Measurements from ENCODE around the gene FAM83G.
"Not testable (repeated sequence)": the region's sequence is repeated elsewhere in the genome, so short reads cannot be mapped to it uniquely, and the experiment has no call there.

FAM83G gene

DNA sequence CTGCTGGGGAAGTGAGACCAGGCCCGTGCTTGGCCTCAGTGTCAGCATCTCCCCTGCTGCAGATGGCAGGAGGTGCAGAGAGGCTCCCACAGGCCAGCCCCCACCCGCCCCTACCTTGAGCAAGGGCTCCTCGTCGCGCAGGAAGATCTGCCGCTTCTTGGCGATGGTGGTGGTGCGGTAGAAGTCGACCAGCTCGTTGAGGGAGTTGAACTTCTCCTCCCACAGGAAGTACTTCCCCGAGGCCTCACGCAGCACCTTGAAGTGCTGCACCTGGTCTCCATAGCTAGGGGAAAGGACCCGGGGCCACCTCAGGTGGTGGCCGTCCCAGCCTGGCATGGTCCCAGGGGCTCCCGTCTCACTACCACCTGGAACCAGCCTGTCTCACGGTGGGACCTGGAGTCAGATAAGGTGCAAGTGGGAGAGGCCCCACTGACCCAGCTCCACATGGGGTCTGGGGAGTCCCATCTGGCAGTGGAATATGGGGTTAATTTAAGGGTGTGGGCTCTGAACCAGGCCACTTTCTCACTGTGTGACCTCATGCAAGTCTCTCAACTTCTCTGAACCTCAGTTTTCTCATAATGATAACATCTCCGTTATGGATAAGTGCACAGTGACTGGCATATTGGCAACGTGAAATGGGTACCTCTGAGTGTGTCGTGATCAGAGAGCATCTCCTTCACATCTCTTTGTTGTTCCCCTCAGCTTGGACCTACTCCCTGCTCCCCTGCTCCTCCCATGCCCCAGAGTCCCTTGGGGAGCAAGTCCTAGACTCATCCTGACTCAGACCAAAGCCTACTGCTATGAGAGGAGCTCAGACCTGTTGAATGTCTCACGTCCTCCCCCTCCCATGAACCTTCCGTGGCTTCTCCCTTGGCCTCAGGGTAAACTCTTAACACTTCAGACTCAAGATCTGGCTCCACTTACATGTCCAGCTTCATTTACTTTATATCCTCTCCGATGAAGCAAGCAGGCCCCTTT lies 19.8 kb upstream of the FAM83G start:
- TF ChIP-seq, protein P1, sequence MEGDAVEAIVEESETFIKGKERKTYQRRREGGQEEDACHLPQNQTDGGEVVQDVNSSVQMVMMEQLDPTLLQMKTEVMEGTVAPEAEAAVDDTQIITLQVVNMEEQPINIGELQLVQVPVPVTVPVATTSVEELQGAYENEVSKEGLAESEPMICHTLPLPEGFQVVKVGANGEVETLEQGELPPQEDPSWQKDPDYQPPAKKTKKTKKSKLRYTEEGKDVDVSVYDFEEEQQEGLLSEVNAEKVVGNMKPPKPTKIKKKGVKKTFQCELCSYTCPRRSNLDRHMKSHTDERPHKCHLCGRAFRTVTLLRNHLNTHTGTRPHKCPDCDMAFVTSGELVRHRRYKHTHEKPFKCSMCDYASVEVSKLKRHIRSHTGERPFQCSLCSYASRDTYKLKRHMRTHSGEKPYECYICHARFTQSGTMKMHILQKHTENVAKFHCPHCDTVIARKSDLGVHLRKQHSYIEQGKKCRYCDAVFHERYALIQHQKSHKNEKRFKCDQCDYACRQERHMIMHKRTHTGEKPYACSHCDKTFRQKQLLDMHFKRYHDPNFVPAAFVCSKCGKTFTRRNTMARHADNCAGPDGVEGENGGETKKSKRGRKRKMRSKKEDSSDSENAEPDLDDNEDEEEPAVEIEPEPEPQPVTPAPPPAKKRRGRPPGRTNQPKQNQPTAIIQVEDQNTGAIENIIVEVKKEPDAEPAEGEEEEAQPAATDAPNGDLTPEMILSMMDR (IDR thresholded peaks at IDR 0.05; ENCODE audit: borderline replicate concordance, insufficient read depth, low read depth, low read length) = no peak
- no peak overlapping the region for H3K4me3 ChIP-seq (ENCODE audit: low read depth, low read length)

DNA sequence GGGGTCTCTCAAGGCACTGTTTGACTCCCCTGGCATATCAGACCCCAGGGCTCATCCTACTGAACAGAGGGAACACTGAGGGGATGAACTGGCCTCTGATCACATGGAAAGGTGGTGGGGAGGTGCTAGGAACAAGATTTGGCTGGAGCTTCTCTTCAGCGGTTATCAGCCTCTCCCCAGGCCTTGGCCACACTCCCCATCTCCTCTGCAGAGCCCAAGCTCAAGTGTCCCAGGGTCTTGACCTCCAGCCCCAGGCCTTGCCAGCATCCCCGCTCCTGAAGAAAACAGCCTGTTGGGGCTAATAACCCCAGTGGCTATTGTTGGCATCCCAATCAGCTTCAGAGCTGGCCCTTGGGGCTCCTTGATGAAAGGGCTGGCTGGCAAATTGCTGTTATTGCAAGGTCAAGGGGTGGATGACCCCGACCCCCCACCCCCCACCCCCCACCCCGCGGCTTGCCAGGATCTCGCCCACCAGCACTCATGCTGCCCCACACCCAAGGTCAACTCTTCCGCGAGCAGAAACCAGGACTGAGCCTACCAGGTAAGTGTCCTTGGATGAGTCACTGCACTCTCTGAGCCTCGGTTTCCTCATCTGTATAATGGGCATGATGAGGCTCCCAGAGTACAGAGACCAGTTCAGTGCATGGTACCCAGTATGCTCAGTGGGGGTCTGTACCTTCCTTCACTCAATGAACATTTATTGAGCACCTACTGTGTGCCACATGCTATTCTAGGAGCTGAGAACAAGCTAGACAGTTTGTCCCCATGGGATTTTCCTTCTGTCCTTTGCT lies 18.8 kb upstream of the FAM83G start:
- TF ChIP-seq, protein P1 (IDR thresholded peaks at IDR 0.05; ENCODE audit: borderline replicate concordance, insufficient read depth, low read depth, low read length) = no peak
- H3K4me3 ChIP-seq (ENCODE audit: low read depth, low read length) = no peak overlapping the region

DNA sequence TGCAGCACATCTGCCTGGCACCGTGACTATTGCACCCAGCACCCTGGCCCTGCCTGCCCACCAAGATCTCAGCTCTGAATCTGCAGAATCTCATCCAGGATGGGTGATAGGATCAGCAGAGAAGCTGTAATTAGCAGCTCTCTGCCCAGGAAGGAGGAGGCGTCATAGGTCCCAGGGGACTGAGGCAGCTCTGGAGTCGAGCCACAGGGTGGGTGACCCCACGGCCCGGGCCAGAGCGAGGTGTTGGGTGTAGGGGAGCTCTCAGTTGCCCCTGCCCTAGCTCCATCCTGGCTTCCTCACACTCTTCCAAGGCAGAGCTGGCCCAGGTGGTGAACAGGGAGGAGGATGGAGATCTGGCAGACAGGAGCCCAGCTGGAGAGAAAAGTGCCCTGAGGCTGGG lies 18.2 kb upstream of the FAM83G start:
- TF ChIP-seq, protein P1 (IDR thresholded peaks at IDR 0.05; ENCODE audit: borderline replicate concordance, insufficient read depth, low read depth, low read length) = no peak
- H3K4me3 ChIP-seq (ENCODE audit: low read depth, low read length) = no peak overlapping the region

DNA sequence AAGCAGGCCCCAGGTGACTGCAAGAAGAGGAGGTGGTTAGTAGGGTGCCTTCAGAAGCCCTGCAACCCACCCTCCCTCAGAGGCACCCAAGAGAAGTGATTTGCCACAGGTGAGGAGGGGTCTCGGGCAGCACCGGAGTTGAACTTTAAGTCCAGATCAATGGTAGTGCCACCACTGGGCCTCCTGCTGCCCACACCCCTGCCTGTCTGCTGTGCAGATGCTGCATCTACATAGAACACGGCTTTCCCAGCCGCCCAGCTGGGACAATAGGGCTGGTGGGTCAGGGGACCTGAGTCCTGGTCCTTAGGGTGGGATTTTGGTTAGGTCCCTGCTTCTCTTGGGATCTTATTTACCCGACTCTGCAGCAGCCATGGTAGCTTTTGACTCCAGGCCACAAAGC lies 17.6 kb upstream of the FAM83G start:
- TF ChIP-seq, protein P1 (IDR thresholded peaks at IDR 0.05; ENCODE audit: borderline replicate concordance, insufficient read depth, low read depth, low read length) = no peak
- H3K4me3 ChIP-seq (ENCODE audit: low read depth, low read length) = no peak overlapping the region

DNA sequence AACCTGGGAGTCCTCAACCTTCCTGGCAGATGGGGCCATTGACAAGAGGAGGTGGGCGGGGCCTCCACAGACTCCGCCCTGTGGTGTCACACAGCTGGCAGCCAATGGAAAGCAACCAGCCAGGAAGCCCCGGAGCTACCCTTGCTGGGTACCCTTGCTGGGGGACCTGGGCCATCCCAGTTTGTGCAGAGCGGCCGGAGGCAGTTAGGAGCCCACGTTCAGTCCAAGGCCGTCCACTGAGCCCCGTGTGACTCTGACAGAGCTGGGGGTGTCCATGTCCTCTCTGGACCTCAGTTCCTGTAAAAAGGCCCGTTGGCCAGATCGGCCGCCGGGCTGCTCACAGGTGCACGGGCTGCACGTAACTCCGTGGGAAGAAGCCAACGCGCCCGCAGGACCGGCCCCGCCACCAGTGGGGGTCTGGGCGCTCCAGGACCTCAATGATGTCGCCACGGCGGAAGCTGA lies 17.1 kb upstream of the FAM83G start:
- no peak overlapping the region for H3K4me3 ChIP-seq (ENCODE audit: low read depth, low read length)
- TF ChIP-seq, protein P1 (IDR thresholded peaks at IDR 0.05; ENCODE audit: borderline replicate concordance, insufficient read depth, low read depth, low read length) = no peak

DNA sequence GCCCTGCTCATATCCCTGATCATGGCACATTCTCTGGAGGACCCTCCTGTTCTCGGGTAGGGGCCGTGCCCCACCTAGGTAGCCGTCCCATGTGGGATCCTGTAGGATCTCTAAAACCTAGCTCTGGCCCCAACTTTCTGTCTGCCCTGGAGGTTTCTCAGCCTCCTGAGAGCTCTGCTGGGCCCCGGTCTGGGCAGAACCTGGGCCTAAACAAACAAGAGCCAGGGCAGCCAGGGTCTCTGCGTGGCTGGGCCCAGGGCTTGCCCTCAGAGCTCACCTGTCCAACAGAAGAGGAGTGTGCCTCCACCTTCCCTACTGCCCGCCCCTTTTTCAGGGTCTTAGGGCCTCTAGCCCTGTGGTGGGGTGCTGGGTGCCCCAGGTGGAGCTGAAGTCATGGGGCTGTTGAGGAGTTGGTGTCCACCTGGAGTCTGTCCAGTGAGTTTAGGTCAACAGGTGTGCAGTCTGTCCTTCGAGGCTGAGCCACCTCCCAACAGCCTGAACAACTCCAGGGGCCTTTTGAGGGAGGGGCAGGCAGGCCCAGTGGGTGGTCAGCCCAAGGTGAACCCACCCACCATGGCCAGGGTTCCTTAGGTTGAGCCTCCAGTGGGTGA lies 16.6 kb upstream of the FAM83G start:
- not testable (repeated sequence) for H3K4me3 ChIP-seq (ENCODE audit: low read depth, low read length)

DNA sequence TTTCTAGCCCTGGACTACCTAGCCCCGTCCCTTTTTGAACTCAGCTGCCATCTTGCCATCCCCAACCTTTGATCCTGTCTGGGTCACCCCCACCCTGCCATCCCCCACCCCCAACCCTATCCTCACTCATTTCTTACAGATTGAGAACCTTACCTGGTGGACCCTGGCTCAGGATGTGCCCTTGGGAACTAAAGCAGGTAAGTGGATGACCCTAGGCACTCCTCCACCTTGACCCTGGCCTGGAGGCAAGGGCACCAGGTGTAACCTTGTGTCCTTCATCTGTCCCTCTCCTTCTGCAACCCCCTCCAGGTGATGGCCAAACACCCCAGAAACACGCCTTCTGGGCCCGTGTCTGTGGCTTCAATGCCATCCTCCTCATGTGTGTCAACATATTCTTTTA lies 15.5 kb upstream of the FAM83G start:
- H3K4me3 ChIP-seq (ENCODE audit: low read depth, low read length) = no peak overlapping the region
- TF ChIP-seq, protein P1 (IDR thresholded peaks at IDR 0.05; ENCODE audit: borderline replicate concordance, insufficient read depth, low read depth, low read length) = no peak
